Astrocyte (in vitro differentiated cells and primary cell): ENCODE results near the gene CREB3L4. TPM values are rescaled to one million over a fixed set of nuclear protein-coding genes. Genes with fewer than 3 reads are reported as not detected.
A peak's percentile ranks its signal among the peaks of the same experiment; 100 is the strongest.

Experiments used
- DNase-seq: peaks from one replicate; pipeline ENCODE4 v3.0.0-alpha.2; 2010; ENCODE audit warnings: low read depth
- FAIRE-seq: peaks from 2 replicates; lab custom pipeline; 2011; peaks lifted over from hg19 to GRCh38; lab: Jason Lieb, UNC
- H2AFZ ChIP-seq: 2 replicates; pipeline ENCODE4 v1.6.0; 2012; ENCODE audit warnings: low read depth, low read length, inconsistent platforms
- H3K27ac ChIP-seq: 2 replicates; pipeline ENCODE4 v1.5.1; 2011; ENCODE audit warnings: low read depth, low read length, inconsistent platforms
- H3K27me3 ChIP-seq: 2 replicates; pipeline ENCODE4 v1.6.0; 2011; ENCODE audit warnings: low read length, inconsistent platforms; ENCODE audit not compliant: insufficient read depth
- H3K36me3 ChIP-seq: 2 replicates; pipeline ENCODE4 v1.5.1; 2011; ENCODE audit warnings: low read length, inconsistent platforms; ENCODE audit not compliant: insufficient read depth
- H3K4me1 ChIP-seq: 2 replicates; pipeline ENCODE4 v1.5.1; 2011; ENCODE audit warnings: low read length, inconsistent platforms; ENCODE audit not compliant: insufficient read depth
- H3K4me2 ChIP-seq: 2 replicates; pipeline ENCODE4 v1.6.0; 2012; ENCODE audit warnings: low read length, inconsistent platforms
- H3K4me3 ChIP-seq: 2 replicates; pipeline ENCODE4 v1.5.1; 2011; ENCODE audit warnings: low read depth, mild to moderate bottlenecking, low read length, inconsistent platforms; ENCODE audit not compliant: insufficient read depth
- H3K79me2 ChIP-seq: 2 replicates; pipeline ENCODE4 v1.6.0; 2012; ENCODE audit warnings: mild to moderate bottlenecking, low read length, inconsistent platforms; ENCODE audit not compliant: insufficient read depth
- H3K9ac ChIP-seq: 2 replicates; pipeline ENCODE4 v1.6.0; 2012; ENCODE audit warnings: mild to moderate bottlenecking, low read length, inconsistent platforms
- H3K9me3 ChIP-seq: 2 replicates; pipeline ENCODE4 v1.5.1; 2012; ENCODE audit warnings: low read depth, mild to moderate bottlenecking, low read length, inconsistent platforms; ENCODE audit not compliant: insufficient read depth
- H4K20me1 ChIP-seq: 2 replicates; pipeline ENCODE4 v1.6.0; 2012; ENCODE audit warnings: low read length, inconsistent platforms; ENCODE audit not compliant: insufficient read depth
- H3K27ac Mint-ChIP-seq: one replicate; pipeline ENCODE4 v1.8.0; 2021; ENCODE audit warnings: mild to moderate bottlenecking, mixed read lengths; ENCODE audit not compliant: unreplicated experiment
- H3K27me3 Mint-ChIP-seq: one replicate; pipeline ENCODE4 v1.8.0; 2021; ENCODE audit warnings: low read depth, mixed read lengths; ENCODE audit not compliant: unreplicated experiment
- H3K36me3 Mint-ChIP-seq: one replicate; pipeline ENCODE4 v1.8.0; 2021; ENCODE audit warnings: low read depth, mixed read lengths; ENCODE audit not compliant: unreplicated experiment
- H3K4me1 Mint-ChIP-seq: one replicate; pipeline ENCODE4 v1.8.0; 2021; ENCODE audit warnings: low read depth, mixed read lengths; ENCODE audit not compliant: unreplicated experiment
- H3K4me3 Mint-ChIP-seq: one replicate; pipeline ENCODE4 v1.8.0; 2021; ENCODE audit warnings: mild to moderate bottlenecking, moderate library complexity, mixed read lengths; ENCODE audit not compliant: unreplicated experiment
- H3K9me3 Mint-ChIP-seq: one replicate; pipeline ENCODE4 v1.8.0; 2021; ENCODE audit warnings: mild to moderate bottlenecking, mixed read lengths; ENCODE audit not compliant: unreplicated experiment
- CTCF ChIP-seq: IDR thresholded peaks from 2 replicates; pipeline ENCODE4 v1.5.1; 2011; ENCODE audit warnings: low read depth, mild to moderate bottlenecking, inconsistent platforms, low read length, moderate library complexity; ENCODE audit not compliant: insufficient read depth
- EZH2 ChIP-seq: IDR thresholded peaks from 2 replicates; pipeline ENCODE4 v1.6.1; 2012; ENCODE audit warnings: mild to moderate bottlenecking, low read length, inconsistent platforms; ENCODE audit not compliant: insufficient read depth
- total RNA-seq: library from RNA; stranded (reverse); gene quantifications from 2 replicates; pipeline ENCODE4 v1.2.1, GENCODE V29; 2021

CREB3L4 gene
- total RNA-seq, 1 donor from 2014 or later = 5.3 TPM

- Histone ChIP-seq H3K27me3 (no peaks in the 10 kb centered on the region), H3K9ac (no peak overlapping the region), H2AFZ (no peak overlapping the region), H3K9me3 (no peaks in the 10 kb centered on the region), H3K4me1 (peaks cover 10% of the 10 kb centered on the region), H3K27ac (no peak overlapping the region), H4K20me1 (peaks cover 12% of the 10 kb centered on the region), H3K4me3 (no peak overlapping the region), H3K4me2 (no peak overlapping the region), H3K36me3 (peaks cover 11% of the 10 kb centered on the region), H3K79me2 (peaks cover 21% of the 10 kb centered on the region)
- no peak for FAIRE-seq
- DNase-seq = no peak
- H3K36me3 Mint-ChIP-seq = peaks cover 10% of the 10 kb centered on the region
- peak overlapping the region; percentile 62 for H3K4me3 Mint-ChIP-seq
- peaks cover 7% of the 10 kb centered on the region for H3K4me1 Mint-ChIP-seq
- no peaks in the 10 kb centered on the region for H3K9me3 Mint-ChIP-seq
- TF ChIP-seq CTCF = no peak
- no peak for TF ChIP-seq EZH2
- H3K27me3 Mint-ChIP-seq = no peaks in the 10 kb centered on the region
- H3K27ac Mint-ChIP-seq = no peak overlapping the region
Observed at GRCh38 chr1:153973525-153973924, 5.8 kb downstream of the CREB3L4 start.

GRCh38 chr1:153976819-153977249 lies 9.1 kb downstream of the CREB3L4 start:
- peaks cover 21% of the 10 kb centered on the region for H3K36me3 ChIP-seq
- peak overlapping the region; percentile 92 for H3K9ac ChIP-seq
- peak overlapping the region; percentile 95 for H3K4me2 ChIP-seq
- H2AFZ ChIP-seq = peak overlapping the region; percentile 88
- H3K27ac ChIP-seq = peak overlapping the region; percentile 57
- H3K4me1 ChIP-seq = peaks cover 8% of the 10 kb centered on the region
- no peaks in the 10 kb centered on the region for H3K27me3 ChIP-seq
- no peaks in the 10 kb centered on the region for H3K9me3 ChIP-seq
- peaks cover 21% of the 10 kb centered on the region for H3K79me2 ChIP-seq
- H3K4me3 Mint-ChIP-seq = peak overlapping the region; percentile 91
- H3K4me1 Mint-ChIP-seq = peaks cover 6% of the 10 kb centered on the region
- no peaks in the 10 kb centered on the region for H3K9me3 Mint-ChIP-seq
- H3K27me3 Mint-ChIP-seq = no peaks in the 10 kb centered on the region
- H3K4me3 ChIP-seq = peak overlapping the region; percentile 90
- peak overlapping the region; percentile 95 for H3K27ac Mint-ChIP-seq
- H4K20me1 ChIP-seq = peaks cover 12% of the 10 kb centered on the region
- peaks cover 10% of the 10 kb centered on the region for H3K36me3 Mint-ChIP-seq
- TF ChIP-seq EZH2 (no peak), CTCF (no peak)
- FAIRE-seq (no peak), DNase-seq (no peak)
